Skin epidermis (tissue), 12 donors: ENCODE measurements around the gene CCT3.

Experiments used
- H3K27ac ChIP-seq, 21 experiments: fragments of 200-600 bp; sonication (generic) in 11 of 21; one replicate each; pipeline ENCODE4 v1.5.0; 2020; ENCODE audit warnings: mild to moderate bottlenecking in 3 of 21, inconsistent platforms in 2 of 21, moderate library complexity in 2 of 21
- H3K4me3 ChIP-seq, 7 experiments: fragments of 200-600 bp; sonication (generic) in 2 of 7; one replicate each; pipeline ENCODE4 v1.5.0; 2020; ENCODE audit warnings: inconsistent platforms in 2 of 7, mild to moderate bottlenecking in 2 of 7, moderate library complexity in 1 of 7

CCT3 gene

GRCh38 chr1:156338180-156338976 lies at the start of gene CCT3, which contains the start of gene TSACC:
CCT3 (minus strand) TSS chr1:156338292; CDS start chr1:156338184, 108 bp downstream.
TSACC (plus strand) TSS chr1:156338526; CDS start chr1:156339758, 1,232 bp downstream.
- Histone ChIP-seq H3K27ac (peak within 1 kb of the TSS in 20 of 21 experiments; percentile 62 to 90 (median 82)), H3K4me3 (peak within 1 kb of the TSS; percentile 56 to 95 (median 72))

GRCh38 chr1:156387870-156388173 lies 49.7 kb upstream of the CCT3 start:
- H3K27ac ChIP-seq = peak overlapping the region in 1 of 21 experiments; percentile 25
- H3K4me3 ChIP-seq = no peak overlapping the region

- Histone ChIP-seq H3K27ac (no peak overlapping the region), H3K4me3 (no peak overlapping the region)
Observed at GRCh38 chr1:156386949-156387869, 49.1 kb upstream of the CCT3 start.

- no peak overlapping the region for H3K4me3 ChIP-seq
- H3K27ac ChIP-seq = no peak overlapping the region
Observed at GRCh38 chr1:156386134-156386901, 48.2 kb upstream of the CCT3 start.

- no peak overlapping the region for H3K27ac ChIP-seq
Observed at GRCh38 chr1:156385534-156386031, 47.5 kb upstream of the CCT3 start.

GRCh38 chr1:156384658-156385057 lies 46.6 kb upstream of the CCT3 start:
- Histone ChIP-seq H3K4me3 (no peak overlapping the region), H3K27ac (no peak overlapping the region)

More at GRCh38 chr1:156385534-156386031, 47.5 kb upstream of the CCT3 start:
- H3K4me3 ChIP-seq = no peak overlapping the region

GRCh38 chr1:156384007-156384406 lies 45.9 kb upstream of the CCT3 start:
- Histone ChIP-seq H3K27ac (no peak overlapping the region), H3K4me3 (no peak overlapping the region)

GRCh38 chr1:156383023-156383422 lies 44.9 kb upstream of the CCT3 start:
- Histone ChIP-seq H3K27ac (no peak overlapping the region), H3K4me3 (no peak overlapping the region)

GRCh38 chr1:156382561-156382960 lies 44.5 kb upstream of the CCT3 start:
- Histone ChIP-seq H3K4me3 (no peak overlapping the region), H3K27ac (no peak overlapping the region)

GRCh38 chr1:156379420-156380165 lies 41.5 kb upstream of the CCT3 start:
- H3K27ac ChIP-seq = no peak overlapping the region
- H3K4me3 ChIP-seq = no peak overlapping the region

- Histone ChIP-seq H3K4me3 (no peak overlapping the region), H3K27ac (no peak overlapping the region)
Observed at GRCh38 chr1:156378557-156378956, 40.5 kb upstream of the CCT3 start.

- Histone ChIP-seq H3K27ac (no peak overlapping the region), H3K4me3 (no peak overlapping the region)
Observed at GRCh38 chr1:156376958-156377919, 39.1 kb upstream of the CCT3 start.

GRCh38 chr1:156376146-156376545 lies 38.1 kb upstream of the CCT3 start:
- no peak overlapping the region for H3K27ac ChIP-seq

GRCh38 chr1:156373546-156373945 lies 35.5 kb upstream of the CCT3 start:
- no peak overlapping the region for H3K4me3 ChIP-seq
- no peak overlapping the region for H3K27ac ChIP-seq

More at GRCh38 chr1:156376146-156376545, 38.1 kb upstream of the CCT3 start:
- no peak overlapping the region for H3K4me3 ChIP-seq

GRCh38 chr1:156372876-156373275 lies 34.8 kb upstream of the CCT3 start:
- no peak overlapping the region for H3K4me3 ChIP-seq

GRCh38 chr1:156372265-156372586 lies 34.1 kb upstream of the CCT3 start:
- Histone ChIP-seq H3K27ac (no peak overlapping the region), H3K4me3 (no peak overlapping the region)

More at GRCh38 chr1:156372876-156373275, 34.8 kb upstream of the CCT3 start:
- no peak overlapping the region for H3K27ac ChIP-seq

- Histone ChIP-seq H3K27ac (no peak overlapping the region), H3K4me3 (no peak overlapping the region)
Observed at GRCh38 chr1:156371553-156372264, 33.6 kb upstream of the CCT3 start.
